ENCODE results near the gene DNAJC17. TPM values are rescaled to one million over a fixed set of nuclear protein-coding genes. Genes with fewer than 3 reads are reported as not detected.

The DNAJC17 gene
- total and polyA plus RNA-seq, 2 of the 13 experiments (the other 11 are each of a cell fraction or from before 2014, with no cell fraction given) = 22.2 to 26.5 TPM

- no TSS peak for BruUV-seq (replicated peaks)
- ChIA-PET POLR2A (no interaction called here), CTCF (ENCODE audit: low intra/inter-chr PET ratio, low total read pairs) (no interaction called here)
- ATAC-seq (no peak), DNase-seq (ENCODE audit: low spot score) (no peak), FAIRE-seq (no peak)
- Histone ChIP-seq H4K20me1 (ENCODE audit: insufficient read depth, low read length) (no peaks in the 10 kb centered on the region), H3K4me2 (ENCODE audit: low read depth, low read length) (no peak overlapping the region), H3K9me3 (ENCODE audit: low read length) (no peaks in the 10 kb centered on the region), H3K27ac (ENCODE audit: extremely low read length, insufficient read depth, low read length) (no peak overlapping the region), H3K36me3 (replicated peaks in 1 of 2; ENCODE audit: control insufficient read depth in 1 of 2, insufficient read depth in 2 of 2, low read length in 2 of 2) (peaks cover 2 to 21% of the 10 kb centered on the region in 2 experiments; a peak in 3 of 5 replicates), H3K4me1 (ENCODE audit: insufficient read depth, low read length) (no peaks in the 10 kb centered on the region), H2AFZ (ENCODE audit: low read length) (no peak overlapping the region), H3K79me2 (ENCODE audit: insufficient read depth, low read length) (no peaks in the 10 kb centered on the region), H3K9ac (ENCODE audit: insufficient read depth, low read depth, low read length) (no peak overlapping the region), H3K27me3 (ENCODE audit: control insufficient read depth in 1 of 2, insufficient read depth in 2 of 2, low read length in 2 of 2) (no peaks in the 10 kb centered on the region), H3K4me3 (replicated peaks in 1 of 3; ENCODE audit: insufficient read depth in 1 of 3, low read depth in 2 of 3, low read length in 3 of 3) (no peak overlapping the region)
- in situ Hi-C loops (cut with HindIII; ENCODE audit: extremely low pct_ligation_motif_present, low pct_unique_long_range_greater_than_20kb) = no loop called here
- no peak for TF ChIP-seq ASH2L (IDR thresholded peaks at IDR 0.05; ENCODE audit: insufficient read length, low read depth, low read length)
- TF ChIP-seq ZBTB26 (CRISPR knock-in tag; IDR thresholded peaks at IDR 0.05; ENCODE audit: borderline replicate concordance) = no peak
- TF ChIP-seq ZNF350 (CRISPR knock-in tag; IDR thresholded peaks at IDR 0.05; ENCODE audit: borderline replicate concordance, low read depth) = no peak
- no peak for TF ChIP-seq ZFP1 (CRISPR knock-in tag; IDR thresholded peaks at IDR 0.05)
- no peak for TF ChIP-seq DNMT3B (CRISPR knock-in tag; conservative IDR thresholded peaks at IDR 0.05)
- TF ChIP-seq MAFK (conservative IDR thresholded peaks at IDR 0.05 in 1 of 2, IDR thresholded peaks at IDR 0.05 in 1 of 2; ENCODE audit: low read length in 2 of 2) = no peak
- no peak for TF ChIP-seq GLI4 (CRISPR knock-in tag; IDR thresholded peaks at IDR 0.05; ENCODE audit: borderline replicate concordance)
- no peak for TF ChIP-seq HNRNPL (IDR thresholded peaks at IDR 0.05; ENCODE audit: low read depth, low read length)
- TF ChIP-seq GTF2F1 (IDR thresholded peaks at IDR 0.05; ENCODE audit: low read length) = no peak
- TF ChIP-seq TFE3 (CRISPR knock-in tag; IDR thresholded peaks at IDR 0.05) = no peak
- no peak for TF ChIP-seq SRF (IDR thresholded peaks at IDR 0.05; ENCODE audit: low read depth, low read length)
- TF ChIP-seq GZF1 (CRISPR knock-in tag; IDR thresholded peaks at IDR 0.05) = no peak
- TF ChIP-seq HDAC1 (CRISPR knock-in tag; IDR thresholded peaks at IDR 0.05) = no peak
- no peak for TF ChIP-seq TIGD3 (CRISPR knock-in tag; IDR thresholded peaks at IDR 0.05; ENCODE audit: borderline replicate concordance)
- no peak for TF ChIP-seq ZNF678 (CRISPR knock-in tag; IDR thresholded peaks at IDR 0.05)
- TF ChIP-seq RBFOX2 (IDR thresholded peaks at IDR 0.05; ENCODE audit: low read depth, low read length) = no peak
- TF ChIP-seq ZNF430 (CRISPR knock-in tag; IDR thresholded peaks at IDR 0.05) = no peak
- TF ChIP-seq ZNF280B (CRISPR knock-in tag; IDR thresholded peaks at IDR 0.05; ENCODE audit: borderline replicate concordance) = no peak
- TF ChIP-seq ZNF772 (CRISPR knock-in tag; IDR thresholded peaks at IDR 0.05) = no peak
- TF ChIP-seq MED13 (CRISPR knock-in tag; IDR thresholded peaks at IDR 0.05) = no peak
- intact Hi-C loops (cut with micrococcal nuclease; ENCODE audit: unreplicated experiment) = no loop called here
- WGBS (ENCODE audit: low lambda C conversion rate) = 89% methylated on average over 1 of the region's 1 CpG
These were observed 85.6 kb downstream of the DNAJC17 start for GRCh38 chr15:40721701-40722100.

All from HepG2 (cell line).